K562 (cell line): ENCODE measurements around the gene MDN1. TPM values are rescaled to one million over a fixed set of nuclear protein-coding genes. Genes with fewer than 3 reads are reported as not detected.
"Not testable (repeated sequence)": the region's sequence is repeated elsewhere in the genome, so short reads cannot be mapped to it uniquely, and the experiment has no call there.

Source experiments
- ATAC-seq: fragments of 200-7000 bp; cut with Tn5 transposase; 3 replicates; pipeline ENCODE4 v1.9.1; 2020; ENCODE audit warnings: moderate library complexity
- BruUV-seq: library from RNA; stranded (reverse); fragments of 400-500 nt; replicated peaks from 2 replicates; lab custom pipeline; 2021; lab: Mats Ljungman, UMichigan
- CTCF ChIA-PET: fragments of 300-600 bp; formaldehyde crosslinking; extraction: SDS; loops from one replicate; lab custom pipeline; 2021; ENCODE audit warnings: low intra/inter-chr PET ratio; lab: Yijun Ruan, JAX
- POLR2A ChIA-PET: fragments of 300-600, 350-650 bp; sonication (Branson Sonifier 250); formaldehyde crosslinking; extraction: SDS; loops from one replicate; lab custom pipeline; 2021; ENCODE audit warnings: antibody characterized with exemption, inconsistent platforms; lab: Yijun Ruan, JAX
- DNase-seq, 4 experiments: peaks; one replicate each; pipeline versions ENCODE4 v3.0.0 to v3.0.0-alpha.2; 2011 to 2018; ENCODE audit warnings: low spot score in 3 of 4, mixed read lengths in 3 of 4; ENCODE audit errors: extremely low read depth in 1 of 4
- FAIRE-seq: peaks from 2 replicates; lab custom pipeline; 2011; peaks lifted over from hg19 to GRCh38; lab: Jason Lieb, UNC
- H2AFZ ChIP-seq: 2 replicates; pipeline ENCODE4 v1.6.0; 2011; ENCODE audit warnings: low read depth, low read length, control low read depth, inconsistent platforms
- H3K27ac ChIP-seq: fragments of 200-600 bp; 3 replicates; pipeline ENCODE4 v1.8.0; 2011; ENCODE audit warnings: low read depth, mild to moderate bottlenecking, control low read depth, inconsistent platforms, low read length, moderate library complexity, mixed read lengths; ENCODE audit errors: extremely low read depth
- H3K27me3 ChIP-seq, 2 experiments: fragments of 300-600 bp in 1 of 2; 2 replicates in 1 of 2; 3 replicates in 1 of 2; pipeline versions ENCODE4 v1.6.0 to v1.8.0; 2011; ENCODE audit warnings: inconsistent platforms in 2 of 2, low read length in 2 of 2, mild to moderate bottlenecking in 1 of 2, mixed read lengths in 1 of 2, moderate library complexity in 1 of 2; ENCODE audit not compliant: control insufficient read depth in 2 of 2, insufficient read depth in 2 of 2
- H3K36me3 ChIP-seq: fragments of 300-600 bp; 3 replicates; pipeline ENCODE4 v1.8.0; 2011; ENCODE audit warnings: mild to moderate bottlenecking, low read length, inconsistent platforms; ENCODE audit not compliant: control insufficient read depth, insufficient read depth
- H3K4me1 ChIP-seq, 2 experiments: fragments of 200-600 bp in 1 of 2; replicated peaks in 1 of 2; 2 replicates in 1 of 2; 3 replicates in 1 of 2; pipeline versions ENCODE4 v1.5.1 to v1.8.0; 2011; ENCODE audit warnings: inconsistent platforms in 2 of 2, low read length in 2 of 2, mild to moderate bottlenecking in 1 of 2, mixed read lengths in 1 of 2, moderate library complexity in 1 of 2; ENCODE audit not compliant: control insufficient read depth in 2 of 2, insufficient read depth in 2 of 2
- H3K4me2 ChIP-seq: 2 replicates; pipeline ENCODE4 v1.6.1; 2011; ENCODE audit warnings: low read length, control low read depth, inconsistent platforms, mixed read lengths; ENCODE audit not compliant: insufficient read depth
- H3K4me3 ChIP-seq: fragments of 200-600 bp; sonication (generic), shearing (Covaris generic); 2 replicates; pipeline ENCODE4 v1.5.1; 2016; ENCODE audit warnings: control low read depth, inconsistent platforms
- H3K79me2 ChIP-seq: fragments of 200-600 bp; 3 replicates; pipeline ENCODE4 v1.8.0; 2011; ENCODE audit warnings: low read length, inconsistent platforms; ENCODE audit not compliant: control insufficient read depth, insufficient read depth
- H3K9ac ChIP-seq, 2 experiments: 2 replicates each; pipeline versions ENCODE4 v1.6.0 to v1.6.1; 2011; ENCODE audit warnings: low read depth in 2 of 2, low read length in 2 of 2, control low read depth in 1 of 2, inconsistent platforms in 1 of 2, mild to moderate bottlenecking in 1 of 2, mixed read lengths in 1 of 2; ENCODE audit not compliant: insufficient read depth in 1 of 2
- H3K9me1 ChIP-seq: one replicate; pipeline ENCODE4 v1.6.0; 2011; ENCODE audit warnings: inconsistent platforms, mild to moderate bottlenecking, low read length, moderate library complexity; ENCODE audit not compliant: control insufficient read depth, insufficient read depth
- H3K9me3 ChIP-seq: replicated peaks from 2 replicates; pipeline ENCODE4 v1.5.1; 2011; ENCODE audit warnings: low read depth, low read length, inconsistent platforms; ENCODE audit not compliant: control insufficient read depth, insufficient read depth
- H4K20me1 ChIP-seq: replicated peaks from 2 replicates; pipeline ENCODE4 v1.6.1; 2011; ENCODE audit warnings: low read length, inconsistent platforms, mixed read lengths; ENCODE audit not compliant: control insufficient read depth, insufficient read depth
- FOXK1 ChIP-seq: sonication (generic); formaldehyde crosslinking; IDR thresholded peaks from 2 replicates; pipeline ENCODE4 v1.8.0; 2022; ENCODE audit warnings: missing genetic modification reagents, mild to moderate bottlenecking, borderline replicate concordance
- IFI16 ChIP-seq: fragments of 250-450 bp; sonication (Bioruptor Pico); IDR thresholded peaks from 2 replicates; pipeline ENCODE4 v2.1.2; 2022; ENCODE audit warnings: mild to moderate bottlenecking, inconsistent platforms
- MTA1 ChIP-seq: fragments of 450-650 bp; IDR thresholded peaks from 2 replicates; pipeline ENCODE4 v1.6.1; 2017; ENCODE audit warnings: borderline replicate concordance
- RBM14 ChIP-seq: fragments of 200-400 bp; formaldehyde crosslinking; IDR thresholded peaks from 2 replicates; pipeline ENCODE4 v1.6.1; 2018; ENCODE audit warnings: low read depth, mild to moderate bottlenecking, low read length, moderate library complexity, borderline replicate concordance; ENCODE audit not compliant: insufficient read depth
- RCOR1 ChIP-seq, 2 experiments: IDR thresholded peaks; 2 replicates each; pipeline ENCODE4 v1.6.1; 2012; ENCODE audit warnings: low read depth in 2 of 2, low read length in 2 of 2, borderline replicate concordance in 1 of 2, improper control_type of control experiment in 1 of 2
- SMAD4 ChIP-seq: fragments of 250-450 bp; sonication (Bioruptor Pico); conservative IDR thresholded peaks from 2 replicates; pipeline ENCODE4 v1.8.0; 2021; ENCODE audit warnings: inconsistent platforms, mild to moderate bottlenecking, moderate library complexity
- ZNF41 ChIP-seq: fragments of 250-450 bp; sonication (Bioruptor Pico); conservative IDR thresholded peaks from 2 replicates; pipeline ENCODE4 v1.4.0; 2020; ENCODE audit warnings: mild to moderate bottlenecking
- WGBS: fragments of 100-300 bp; shearing (Covaris generic); methylation state at CpG from one replicate; pipeline ENCODE4 v1.1.6; 2016; ENCODE audit warnings: low coverage, mixed read lengths; ENCODE audit not compliant: insufficient coverage; ENCODE audit errors: missing lambda C conversion rate; 5-methylcytosine and 5-hydroxymethylcytosine counted together
- in situ Hi-C: fragments of 300-500 bp; cut with MboI; formaldehyde crosslinking; loops from 4 replicates; pipeline ENCODE4 v1.15.0; 2018; ENCODE audit warnings: inconsistent platforms, mixed read lengths
- intact Hi-C: fragments of 100-400 bp; cut with micrococcal nuclease; formaldehyde crosslinking; loops from 2 replicates; pipeline ENCODE4 v1.14.2; 2022
- polyA plus RNA-seq, 8 experiments: library from polyadenylated mRNA; depleted of rRNA in 4 of 8; stranded (reverse) in 5 of 8; unstranded in 3 of 8; fragments of >200 nt; fragmentation: Nextera tagmentation in 2 of 8; fragmentation: Illumina TruSeq in 1 of 8; extraction: Ambion mirVana in 2 of 8; extraction: Trizol in 1 of 8; gene quantifications; 2 replicates each; pipeline versions ENCODE4 v1.2.1 to v1.2.3, GENCODE V29; 2011 to 2014; ENCODE audit warnings: inconsistent platforms in 1 of 8, missing spikeins in 1 of 8
- total RNA-seq, 7 experiments: library from RNA; depleted of rRNA in 6 of 7; stranded (reverse); fragments of >200 nt in 6 of 7; fragmentation: Illumina TruSeq in 2 of 7; extraction: Trizol in 2 of 7; gene quantifications; 2 replicates each; pipeline versions ENCODE4 v1.2.1 to v1.2.3, GENCODE V29; 2011 to 2021; ENCODE audit warnings: low replicate concordance in 1 of 7
- TF ChIP-seq, protein P1 (sequence below): sonication (generic); formaldehyde crosslinking; IDR thresholded peaks from 2 replicates; pipeline ENCODE4 v1.8.1; 2023; ENCODE audit warnings: mild to moderate bottlenecking, missing genetic modification reagents

MDN1 gene
- total and polyA plus RNA-seq, 9 of the 15 experiments (the other 6 are each of a cell fraction or from before 2014, with no cell fraction given), result 25.6 to 93.6 (median 43.0) TPM

DNA sequence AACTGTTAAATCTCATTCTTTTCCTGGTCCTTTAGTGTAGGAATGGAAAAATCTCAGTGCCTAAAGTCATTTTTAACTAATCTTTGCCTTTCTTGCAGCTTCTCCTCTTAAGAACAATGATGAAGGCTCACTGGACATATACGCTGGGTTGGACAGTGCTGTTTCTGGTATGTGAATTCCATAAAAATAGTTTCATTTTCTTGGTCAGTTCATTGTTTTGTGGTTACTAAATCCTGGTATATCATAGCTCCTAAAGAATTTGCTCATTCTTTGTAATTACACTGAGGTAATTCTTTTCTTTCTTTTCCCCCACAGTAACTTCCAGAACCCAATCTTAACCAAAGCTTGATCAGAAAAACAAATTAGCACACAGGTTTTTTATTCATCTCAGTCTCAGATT, 33.5 kb upstream of the MDN1 start (continued):
- TF ChIP-seq, protein P1, sequence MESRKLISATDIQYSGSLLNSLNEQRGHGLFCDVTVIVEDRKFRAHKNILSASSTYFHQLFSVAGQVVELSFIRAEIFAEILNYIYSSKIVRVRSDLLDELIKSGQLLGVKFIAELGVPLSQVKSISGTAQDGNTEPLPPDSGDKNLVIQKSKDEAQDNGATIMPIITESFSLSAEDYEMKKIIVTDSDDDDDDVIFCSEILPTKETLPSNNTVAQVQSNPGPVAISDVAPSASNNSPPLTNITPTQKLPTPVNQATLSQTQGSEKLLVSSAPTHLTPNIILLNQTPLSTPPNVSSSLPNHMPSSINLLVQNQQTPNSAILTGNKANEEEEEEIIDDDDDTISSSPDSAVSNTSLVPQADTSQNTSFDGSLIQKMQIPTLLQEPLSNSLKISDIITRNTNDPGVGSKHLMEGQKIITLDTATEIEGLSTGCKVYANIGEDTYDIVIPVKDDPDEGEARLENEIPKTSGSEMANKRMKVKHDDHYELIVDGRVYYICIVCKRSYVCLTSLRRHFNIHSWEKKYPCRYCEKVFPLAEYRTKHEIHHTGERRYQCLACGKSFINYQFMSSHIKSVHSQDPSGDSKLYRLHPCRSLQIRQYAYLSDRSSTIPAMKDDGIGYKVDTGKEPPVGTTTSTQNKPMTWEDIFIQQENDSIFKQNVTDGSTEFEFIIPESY, result no peak
- TF ChIP-seq RBM14, result no peak
- no peak for TF ChIP-seq RCOR1 (IDR thresholded peaks at IDR 0.05; ENCODE audit: borderline replicate concordance in 1 of 2, low read depth in 2 of 2, low read length in 2 of 2)
- TF ChIP-seq MTA1, result no peak
- TF ChIP-seq ZNF41, result no peak
- TF ChIP-seq IFI16 (CRISPR knock-in tag), result no peak
- TF ChIP-seq SMAD4 (CRISPR knock-in tag), result no peak
- TF ChIP-seq FOXK1, result no peak

DNA sequence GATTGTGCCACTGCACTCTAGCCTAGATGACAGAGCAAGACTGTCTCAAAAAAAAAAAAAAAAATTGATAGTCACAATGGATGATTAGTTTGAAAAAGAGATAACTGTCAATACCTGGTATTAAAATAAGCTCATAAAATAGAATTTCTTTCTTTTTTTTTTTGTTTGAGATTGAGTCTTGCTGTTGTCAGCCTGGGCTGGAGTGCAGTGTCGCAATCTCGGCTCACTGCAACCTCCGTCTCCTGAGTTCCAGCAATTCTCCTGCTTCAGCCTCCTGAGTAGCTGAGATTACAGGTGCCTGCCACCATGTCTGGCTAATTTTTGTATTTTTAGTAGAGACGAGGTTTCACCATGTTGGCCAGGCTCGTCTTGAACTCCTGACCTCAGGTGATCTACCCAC, 27.9 kb upstream of the MDN1 start:
- H3K9me1 ChIP-seq, FAIRE-seq, H3K4me3 ChIP-seq, H3K9me3 ChIP-seq, BruUV-seq, in situ Hi-C loops, H3K4me2 ChIP-seq, H3K9ac ChIP-seq, H3K4me1 ChIP-seq, intact Hi-C loops, DNase-seq, H3K27me3 ChIP-seq, ATAC-seq, H2AFZ ChIP-seq, H3K27ac ChIP-seq, H4K20me1 ChIP-seq: not testable (repeated sequence)
- Histone ChIP-seq H3K79me2 (peaks cover 37% of the 10 kb centered on the region), H3K36me3 (peaks cover 57% of the 10 kb centered on the region; the same call in 1 of the 3 replicates)
- POLR2A ChIA-PET, result interaction anchor here (0.7 to 0.8 kb wide), 2 partner anchors 15 to 98 kb away, joined by 3 to 4 read pairs; no protein-coding TSS in a partner anchor
- 96% methylated on average over 5 of the region's 5 CpGs for WGBS
- CTCF ChIA-PET, result interaction anchor here (0.7 kb wide), 1 partner anchor 239 kb away, joined by 4 read pairs; no protein-coding TSS in a partner anchor
